ENCODE data around the gene MAP4. TPM values are rescaled to one million over a fixed set of nuclear protein-coding genes. Genes with fewer than 3 reads are reported as not detected.
"Not testable (repeated sequence)": the region's sequence is repeated elsewhere in the genome, so short reads cannot be mapped to it uniquely, and the experiment has no call there.

Gene MAP4
- total and polyA plus RNA-seq, 2 donors (not counting 3 experiments of a cell fraction or from before 2014, with no cell fraction given): 121 to 290 TPM

GRCh38 chr3:48006794-48007193 is 9.4 kb downstream of the MAP4 start:
- H3K4me3 ChIP-seq (replicated peaks in 1 of 3; ENCODE audit: insufficient read depth in 1 of 3, low read depth in 1 of 3, low read length in 3 of 3); H4K20me1 ChIP-seq (replicated peaks; ENCODE audit: control insufficient read depth, extremely low read depth, insufficient read depth, low read length); FAIRE-seq; dilution Hi-C loops (cut with MboI; ENCODE audit: extremely low pct_ligation_motif_present, low sequenced_read_pairs); H3K9ac ChIP-seq (replicated peaks; ENCODE audit: extremely low read depth, insufficient read depth, low read length); H3K27ac ChIP-seq (ENCODE audit: insufficient read depth, low read depth, low read length); POLR2A ChIA-PET; DNase-seq (ENCODE audit: low read depth, low spot score); H2AFZ ChIP-seq (ENCODE audit: low read depth, low read length); intact Hi-C loops (cut with micrococcal nuclease); BruUV-seq (replicated peaks); H3K9me1 ChIP-seq (replicated peaks; ENCODE audit: control insufficient read depth, extremely low read depth, insufficient read depth, low read length); H3K4me1 ChIP-seq (ENCODE audit: control insufficient read depth, extremely low read depth, insufficient read depth, low read length); H3K9me3 ChIP-seq (replicated peaks; ENCODE audit: control insufficient read depth, insufficient read depth, low read length); H3K4me2 ChIP-seq (ENCODE audit: insufficient read depth, low read length); H3K36me3 ChIP-seq (ENCODE audit: control insufficient read depth in 2 of 2, extremely low read depth in 1 of 2, insufficient read depth in 2 of 2, low read length in 2 of 2); H3K27me3 ChIP-seq (ENCODE audit: control insufficient read depth in 2 of 2, insufficient read depth in 2 of 2, low read length in 2 of 2): not testable (repeated sequence)
- CTCF ChIA-PET: interaction anchor here (0.7 kb wide), 1 partner anchor 8 kb away, joined by 3 read pairs; no protein-coding TSS in a partner anchor
- H3K79me2 ChIP-seq (ENCODE audit: control insufficient read depth, insufficient read depth, low read length): peaks cover 73% of the 10 kb centered on the region

GRCh38 chr3:48004694-48005093 is 11.5 kb downstream of the MAP4 start:
- BruUV-seq (replicated peaks): no TSS peak
- H3K9ac ChIP-seq (replicated peaks; ENCODE audit: extremely low read depth, insufficient read depth, low read length): no peak overlapping the region
- H3K36me3 ChIP-seq (ENCODE audit: control insufficient read depth in 2 of 2, extremely low read depth in 1 of 2, insufficient read depth in 2 of 2, low read length in 2 of 2): no peaks in the 10 kb centered on the region
- H3K79me2 ChIP-seq (ENCODE audit: control insufficient read depth, insufficient read depth, low read length): peaks cover 73% of the 10 kb centered on the region
- H3K27ac ChIP-seq (ENCODE audit: insufficient read depth, low read depth, low read length): no peak overlapping the region
- DNase-seq (ENCODE audit: low read depth, low spot score): no peak
- H3K9me1 ChIP-seq (replicated peaks; ENCODE audit: control insufficient read depth, extremely low read depth, insufficient read depth, low read length): no peaks in the 10 kb centered on the region
- no peak for TF ChIP-seq POLR2AphosphoS5 (IDR thresholded peaks at IDR 0.05; ENCODE audit: insufficient read depth, low read depth, low read length)
- TF ChIP-seq MYC (IDR thresholded peaks at IDR 0.05; ENCODE audit: low read depth, low read length): no peak
- no peak for TF ChIP-seq FOS (IDR thresholded peaks at IDR 0.05; ENCODE audit: borderline replicate concordance, insufficient read depth, low read length)
- TF ChIP-seq CTCF (IDR thresholded peaks at IDR 0.05; ENCODE audit: extremely low read depth in 1 of 2, insufficient read depth in 1 of 2, low read depth in 1 of 2, low read length in 2 of 2): no peak
- no peak for TF ChIP-seq JUN (IDR thresholded peaks at IDR 0.05; ENCODE audit: borderline replicate concordance, insufficient read depth, insufficient read length, low read depth)
- TF ChIP-seq MAX (IDR thresholded peaks at IDR 0.05; ENCODE audit: insufficient read depth, insufficient read length): no peak
- no peak for TF ChIP-seq EZH2 (IDR thresholded peaks at IDR 0.05; ENCODE audit: borderline replicate concordance, low read depth, low read length, severe bottlenecking)
- TF ChIP-seq POLR2A (IDR thresholded peaks at IDR 0.05; ENCODE audit: low read depth, low read length): no peak
- no peak for TF ChIP-seq GATA2 (IDR thresholded peaks at IDR 0.05; ENCODE audit: insufficient read depth, insufficient read length, low read depth, low read length)
- H2AFZ ChIP-seq (ENCODE audit: low read depth, low read length): no peak overlapping the region
- dilution Hi-C loops (cut with MboI; ENCODE audit: extremely low pct_ligation_motif_present, low sequenced_read_pairs): no loop called here
- no peak overlapping the region for H3K4me2 ChIP-seq (ENCODE audit: insufficient read depth, low read length)
- no peaks in the 10 kb centered on the region for H3K27me3 ChIP-seq (ENCODE audit: control insufficient read depth in 2 of 2, insufficient read depth in 2 of 2, low read length in 2 of 2)
- no peak for FAIRE-seq
- no peaks in the 10 kb centered on the region for H3K4me1 ChIP-seq (ENCODE audit: control insufficient read depth, extremely low read depth, insufficient read depth, low read length)
- intact Hi-C loops (cut with micrococcal nuclease): no loop called here
- ChIA-PET CTCF (interaction anchor here (0.7 to 1.1 kb wide), 3 partner anchors 9 to 147 kb away, joined by 3 to 6 read pairs (median 3); no protein-coding TSS in a partner anchor), POLR2A (no interaction called here)
- H3K4me3 ChIP-seq (replicated peaks in 1 of 3; ENCODE audit: insufficient read depth in 1 of 3, low read depth in 1 of 3, low read length in 3 of 3): no peak overlapping the region
- H4K20me1 ChIP-seq (replicated peaks; ENCODE audit: control insufficient read depth, extremely low read depth, insufficient read depth, low read length): peaks cover 6% of the 10 kb centered on the region
- H3K9me3 ChIP-seq (replicated peaks; ENCODE audit: control insufficient read depth, insufficient read depth, low read length): no peaks in the 10 kb centered on the region

Data from endothelial cell of umbilical vein (primary cell).